EH (cell line): Measurements from ENCODE around the gene BIRC2.
"Not testable (repeated sequence)": the region's sequence is repeated elsewhere in the genome, so short reads cannot be mapped to it uniquely, and the experiment has no call there.

ENCODE experiments used
- DNase-seq: peaks from one replicate; pipeline ENCODE4 v3.0.0-alpha.2; 2015; ENCODE audit warnings: low read depth

Gene BIRC2

DNA sequence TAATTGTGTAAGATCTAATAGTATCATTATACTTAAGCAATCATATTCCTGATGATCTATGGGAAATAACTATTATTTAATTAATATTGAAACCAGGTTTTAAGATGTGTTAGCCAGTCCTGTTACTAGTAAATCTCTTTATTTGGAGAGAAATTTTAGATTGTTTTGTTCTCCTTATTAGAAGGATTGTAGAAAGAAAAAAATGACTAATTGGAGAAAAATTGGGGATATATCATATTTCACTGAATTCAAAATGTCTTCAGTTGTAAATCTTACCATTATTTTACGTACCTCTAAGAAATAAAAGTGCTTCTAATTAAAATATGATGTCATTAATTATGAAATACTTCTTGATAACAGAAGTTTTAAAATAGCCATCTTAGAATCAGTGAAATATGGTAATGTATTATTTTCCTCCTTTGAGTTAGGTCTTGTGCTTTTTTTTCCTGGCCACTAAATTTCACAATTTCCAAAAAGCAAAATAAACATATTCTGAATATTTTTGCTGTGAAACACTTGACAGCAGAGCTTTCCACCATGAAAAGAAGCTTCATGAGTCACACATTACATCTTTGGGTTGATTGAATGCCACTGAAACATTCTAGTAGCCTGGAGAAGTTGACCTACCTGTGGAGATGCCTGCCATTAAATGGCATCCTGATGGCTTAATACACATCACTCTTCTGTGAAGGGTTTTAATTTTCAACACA is 23.3 kb upstream of the BIRC2 start:
- DNase-seq: peak; percentile 86

DNA sequence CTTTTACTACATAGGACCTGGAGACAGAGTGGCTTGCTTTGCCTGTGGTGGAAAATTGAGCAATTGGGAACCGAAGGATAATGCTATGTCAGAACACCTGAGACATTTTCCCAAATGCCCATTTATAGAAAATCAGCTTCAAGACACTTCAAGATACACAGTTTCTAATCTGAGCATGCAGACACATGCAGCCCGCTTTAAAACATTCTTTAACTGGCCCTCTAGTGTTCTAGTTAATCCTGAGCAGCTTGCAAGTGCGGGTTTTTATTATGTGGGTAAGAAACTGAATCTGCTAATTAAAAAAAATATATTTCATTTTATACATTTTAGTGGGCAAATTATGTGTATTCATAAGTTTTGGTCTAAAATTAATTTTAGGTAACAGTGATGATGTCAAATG is 21.9 kb upstream of the BIRC2 start:
- DNase-seq: no peak

GRCh38 chr11:102328748-102329147 is 18.3 kb upstream of the BIRC2 start:
- no peak for DNase-seq

GRCh38 chr11:102330231-102330630 is 16.8 kb upstream of the BIRC2 start:
- DNase-seq: peak; percentile 73

DNA sequence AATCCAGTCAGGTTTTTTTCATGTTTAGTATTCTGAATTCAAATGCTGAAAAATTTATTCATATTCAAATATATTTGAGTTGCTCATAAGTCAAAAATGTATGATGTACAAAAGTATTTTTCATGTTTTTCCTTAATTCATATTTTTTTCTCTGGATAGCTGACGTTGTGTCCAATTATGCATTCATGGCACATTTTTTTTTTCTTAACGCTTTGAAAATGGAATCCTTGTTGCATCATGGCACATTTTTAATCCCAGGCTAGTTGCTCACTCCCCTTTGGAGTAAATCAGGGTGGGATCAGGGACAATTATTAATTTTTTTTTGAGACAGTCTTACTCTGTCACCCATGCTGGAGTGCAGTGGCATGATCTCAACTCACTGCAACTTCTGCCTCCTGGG is 15.7 kb upstream of the BIRC2 start:
- DNase-seq: no peak

DNA sequence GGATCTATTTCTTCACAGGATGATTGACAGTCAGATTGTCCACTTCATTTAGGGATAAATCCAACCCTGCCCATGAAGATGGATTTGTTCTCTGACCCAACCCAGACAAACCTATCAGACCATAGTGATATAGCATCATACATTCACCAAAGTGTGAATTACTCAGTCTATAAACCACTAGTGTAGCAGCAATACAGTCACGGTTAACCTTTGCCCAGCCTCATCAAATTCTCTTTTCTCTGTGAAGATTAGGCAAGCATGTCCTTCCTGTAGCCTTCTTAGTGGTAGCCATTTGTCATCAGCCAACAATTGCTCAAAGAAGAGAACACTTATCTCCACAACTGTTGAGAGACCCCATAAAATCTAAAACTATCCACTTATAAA is 14.4 kb upstream of the BIRC2 start:
- peak; percentile 56 for DNase-seq

GRCh38 chr11:102338479-102339010 is 8.5 kb upstream of the BIRC2 start:
- DNase-seq: no peak

DNA sequence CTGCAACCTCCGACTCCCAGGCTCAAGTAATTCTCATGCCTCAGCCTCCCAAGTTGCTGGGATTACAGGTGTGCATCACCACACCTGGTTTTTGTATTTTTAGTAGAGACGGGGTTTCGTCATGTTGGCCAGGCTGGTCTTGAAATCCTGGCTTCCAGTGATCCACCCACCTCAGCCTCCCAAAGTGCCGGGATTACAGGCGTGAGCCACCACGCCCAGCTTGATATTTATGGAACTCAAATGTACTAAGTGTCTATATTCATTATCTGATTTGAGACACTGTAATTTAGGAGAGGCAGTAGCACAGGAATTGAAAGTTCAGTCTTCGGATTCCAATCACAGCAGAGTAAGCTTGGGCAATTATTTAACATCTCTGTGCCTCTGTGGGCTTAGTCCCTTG is 5.7 kb upstream of the BIRC2 start:
- DNase-seq: not testable (repeated sequence)

GRCh38 chr11:102341844-102342318 is 5.1 kb upstream of the BIRC2 start:
- peak; percentile 83 for DNase-seq

DNA sequence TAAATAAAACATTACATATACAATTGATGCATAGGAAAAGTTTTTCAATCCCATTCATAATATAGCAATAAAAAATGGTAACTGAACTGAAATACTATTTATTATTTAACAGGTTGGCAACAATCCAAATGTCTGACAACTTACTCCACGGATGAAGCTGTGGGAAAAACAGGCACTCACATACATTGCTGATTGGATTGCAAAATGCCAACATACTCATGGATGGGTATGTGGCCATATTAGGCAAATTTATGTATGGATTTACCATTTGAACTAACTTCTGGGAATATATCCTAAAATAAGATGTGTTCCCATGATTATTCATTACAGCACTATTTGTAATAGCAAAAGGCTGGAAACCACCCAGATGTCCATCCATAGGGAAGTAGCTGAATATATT is 3.2 kb upstream of the BIRC2 start:
- peak; percentile 64 for DNase-seq

DNA sequence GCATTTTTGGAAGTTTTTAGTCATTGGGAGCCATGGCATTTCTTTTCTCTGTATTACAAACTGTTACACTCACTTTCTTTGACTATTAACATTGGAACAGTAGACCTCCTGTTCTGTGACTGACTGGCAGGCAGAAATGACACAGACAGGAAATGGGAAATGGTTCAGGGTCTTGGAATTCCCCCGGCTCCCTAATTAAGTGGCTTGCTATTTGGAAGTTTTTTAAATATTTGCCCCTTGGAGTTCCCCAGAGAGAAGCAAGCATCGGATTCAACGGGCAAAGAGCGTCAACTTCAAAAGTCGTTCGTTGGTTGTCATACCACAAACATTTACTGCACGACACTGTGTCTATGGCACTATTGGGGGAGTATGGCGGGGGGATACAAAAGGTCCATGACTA is 1.1 kb upstream of the BIRC2 start:
- peak; percentile 87 for DNase-seq

DNA sequence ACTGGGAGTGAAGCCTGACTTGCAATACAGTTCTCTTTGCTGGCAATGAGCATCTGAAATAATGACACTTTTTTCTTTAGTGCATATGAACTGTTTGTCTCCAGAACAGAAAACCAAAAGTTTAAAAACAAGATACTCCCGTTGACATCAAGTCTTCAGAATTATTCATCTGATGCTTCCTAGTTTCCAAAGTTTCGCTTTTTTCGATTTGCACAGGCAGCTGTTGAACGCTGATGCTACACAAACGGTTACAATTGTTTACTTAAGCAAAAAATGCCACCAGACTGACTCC is 612 bp upstream of the BIRC2 start:
- no peak for DNase-seq

GRCh38 chr11:102347462-102348370 is 702 bp downstream of the BIRC2 start:
- DNase-seq: peak; percentile 44

GRCh38 chr11:102357116-102357515 is 10.1 kb downstream of the BIRC2 start:
- no peak for DNase-seq

DNA sequence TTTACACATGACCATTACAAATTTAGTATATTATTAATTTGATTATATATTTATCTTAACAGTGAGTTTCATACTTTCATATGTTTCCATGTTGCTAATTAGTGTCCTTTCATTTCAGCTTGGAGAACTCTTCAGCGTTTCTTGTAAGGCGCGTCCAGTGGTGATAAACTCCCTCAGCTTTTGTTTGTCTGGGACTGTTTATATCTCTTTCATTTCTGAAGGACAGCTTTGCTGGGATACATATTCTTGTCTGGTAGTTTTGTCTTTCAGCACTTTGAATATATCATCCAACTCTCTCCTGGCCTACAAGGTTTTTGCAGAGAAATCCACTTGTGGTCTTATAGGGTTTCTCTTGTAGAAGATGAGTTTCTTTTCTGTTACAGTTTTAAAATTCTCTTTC is 12.4 kb downstream of the BIRC2 start:
- no peak for DNase-seq

DNA sequence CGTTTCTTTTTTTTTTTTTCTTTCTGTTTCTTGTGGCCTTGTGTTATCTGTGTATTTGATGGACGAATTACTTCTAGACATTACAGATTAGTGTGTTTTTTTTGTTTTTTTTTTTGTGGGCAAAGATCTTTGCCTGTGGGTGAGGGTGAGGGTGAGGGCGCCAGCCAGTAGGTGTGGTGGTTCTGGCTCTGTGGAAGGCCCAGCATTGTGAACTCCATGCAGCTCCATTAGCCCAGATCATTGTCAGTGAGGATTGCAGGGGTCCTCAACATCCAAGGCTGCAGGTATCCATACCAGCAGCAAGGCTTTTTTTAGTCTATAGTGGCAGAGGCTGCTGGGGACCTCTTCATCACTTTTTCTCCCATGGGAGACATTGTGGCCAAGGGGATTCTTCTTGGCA is 13.7 kb downstream of the BIRC2 start:
- DNase-seq: no peak

DNA sequence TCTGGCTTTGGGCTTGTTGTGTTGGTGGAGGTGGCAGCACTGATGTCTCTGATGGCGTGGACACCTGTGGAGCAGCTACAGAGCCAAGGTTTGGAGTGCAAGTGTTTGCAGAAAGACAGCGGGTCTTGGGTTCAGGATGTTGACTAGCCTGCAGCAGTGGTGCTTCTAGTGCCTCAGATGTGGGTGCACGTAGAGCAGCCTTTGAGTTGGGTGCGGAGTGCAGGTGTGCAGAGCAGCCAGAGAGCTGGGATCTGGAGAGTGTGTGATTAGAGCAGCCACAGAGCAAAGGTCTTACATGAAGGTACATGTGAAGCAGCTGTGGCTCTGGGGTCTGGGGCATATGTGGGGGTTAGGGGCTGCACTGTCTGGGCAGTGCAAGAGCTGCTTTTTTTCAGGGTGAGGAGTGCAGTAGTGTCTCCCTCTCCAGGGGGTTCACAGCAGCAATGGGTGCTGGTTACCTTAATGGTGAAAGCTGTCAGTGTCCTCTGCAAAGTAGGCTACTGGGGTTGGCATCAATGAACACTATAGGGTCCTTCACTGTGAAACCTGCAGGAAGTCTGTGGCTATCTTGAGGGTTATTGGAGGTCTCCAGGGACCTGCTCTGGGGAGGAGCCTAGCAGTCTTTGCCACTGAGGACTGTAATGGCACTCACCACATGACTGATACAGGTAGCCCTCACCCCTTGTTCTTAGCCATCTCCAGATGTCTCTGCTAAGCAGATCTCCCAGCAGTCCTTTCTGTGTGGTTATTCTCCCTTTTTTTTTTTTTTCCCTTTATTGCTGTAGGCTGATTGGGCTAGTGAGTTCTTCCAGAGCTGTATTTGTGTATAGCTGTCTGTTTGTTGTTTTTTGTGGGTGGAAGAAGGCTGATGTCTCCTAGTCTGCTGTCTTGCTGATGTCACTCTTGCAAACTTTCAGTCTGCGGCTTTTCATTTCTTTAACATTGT is 14.3 kb downstream of the BIRC2 start:
- no peak for DNase-seq

DNA sequence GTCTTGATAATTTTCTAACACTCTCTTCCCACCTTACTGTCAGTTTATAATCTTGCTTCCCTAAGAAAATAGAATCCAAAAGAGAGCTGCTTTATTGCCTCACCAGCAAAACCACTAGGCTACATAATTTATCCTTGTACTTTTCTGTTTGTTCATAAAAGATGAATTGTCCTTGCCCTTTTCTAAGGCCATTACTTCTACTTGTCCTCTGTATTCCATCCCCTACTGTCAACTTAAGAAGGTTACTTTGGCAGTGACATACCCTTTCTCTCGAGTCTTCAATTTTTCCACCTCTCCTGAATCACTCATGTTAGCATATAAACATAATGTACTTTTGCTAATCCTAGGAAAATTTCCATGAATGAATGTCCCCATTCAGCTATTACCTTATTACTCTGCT is 18.0 kb downstream of the BIRC2 start:
- DNase-seq: no peak

DNA sequence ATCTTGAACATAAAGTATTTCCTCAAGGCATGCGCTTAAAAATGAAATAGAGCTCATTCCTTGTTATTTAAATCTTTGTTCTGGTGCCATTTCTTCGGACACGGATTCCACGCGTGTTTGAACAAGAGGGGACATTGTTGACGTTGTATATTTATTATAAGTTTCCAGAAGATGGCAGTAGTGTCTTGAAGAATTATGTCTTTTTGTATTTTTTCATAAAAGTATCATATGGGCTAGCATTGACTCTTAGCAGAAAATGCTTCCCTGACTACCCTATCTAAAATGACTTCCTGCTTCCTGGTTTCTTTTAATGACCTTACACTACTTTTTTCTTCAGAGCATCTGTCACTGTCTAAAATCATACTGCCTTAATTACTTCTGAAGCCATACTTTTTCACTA is 20.4 kb downstream of the BIRC2 start:
- DNase-seq: no peak

GRCh38 chr11:102368472-102368871 is 21.5 kb downstream of the BIRC2 start:
- DNase-seq: no peak

DNA sequence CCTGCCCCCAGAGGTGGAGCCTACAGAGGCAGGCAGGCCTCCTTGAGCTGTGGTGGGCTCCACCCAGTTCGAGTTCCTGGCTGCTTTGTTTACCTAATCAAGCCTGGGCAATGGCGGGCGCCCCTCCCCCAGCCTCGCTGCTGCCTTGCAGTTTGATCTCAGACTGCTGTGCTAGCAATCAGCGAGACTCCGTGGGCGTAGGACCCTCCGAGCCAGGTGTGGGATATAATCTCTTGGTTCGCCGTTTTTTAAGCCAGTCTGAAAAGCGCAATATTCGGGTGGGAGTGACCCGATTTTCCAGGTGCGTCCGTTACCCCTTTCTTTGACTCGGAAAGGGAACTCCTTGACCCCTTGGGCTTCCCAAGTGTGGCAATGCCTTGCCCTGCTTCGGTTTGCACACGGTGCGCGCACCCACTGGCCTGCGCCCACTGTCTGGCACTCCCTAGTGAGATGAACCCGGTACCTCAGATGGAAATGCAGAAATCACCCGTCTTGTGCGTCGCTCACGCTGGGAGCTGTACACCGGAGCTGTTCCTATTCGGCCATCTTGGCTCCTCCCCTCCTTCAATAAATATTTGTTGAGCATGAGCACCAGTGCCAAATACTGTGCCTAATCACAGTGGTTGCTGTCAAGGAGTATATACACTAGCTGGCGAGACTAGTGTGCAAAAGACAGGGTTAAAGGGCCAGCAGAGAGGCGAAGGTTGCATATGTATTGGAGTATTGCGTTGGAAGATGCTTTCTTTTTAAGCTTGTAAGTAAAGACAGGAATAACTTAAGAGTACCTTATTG is 27.8 kb downstream of the BIRC2 start:
- DNase-seq: not testable (repeated sequence)
